ENCODE measurements around the gene BBX. TPM values are rescaled to one million over a fixed set of nuclear protein-coding genes. Genes with fewer than 3 reads are reported as not detected.
"Not testable (repeated sequence)": the region's sequence is repeated elsewhere in the genome, so short reads cannot be mapped to it uniquely, and the experiment has no call there.

Gene BBX
- total RNA-seq, 1 donor from 2014 or later, result 45.1 TPM

GRCh38 chr3:107824822-107825371 lies 302.1 kb downstream of the BBX start:
- Mint-ChIP-seq H3K36me3 (ENCODE audit: low read depth) (no peaks in the 10 kb centered on the region), H3K4me1 (ENCODE audit: low read depth) (no peaks in the 10 kb centered on the region), H3K27ac (no peak overlapping the region), H3K9me3 (no peaks in the 10 kb centered on the region), H3K27me3 (ENCODE audit: insufficient read depth) (peaks cover 3% of the 10 kb centered on the region), H3K4me3 (no peak overlapping the region)
- DNase-seq (ENCODE audit: low spot score), result no peak
- intact Hi-C loops (cut with micrococcal nuclease), result no loop called here

- peaks cover 3% of the 10 kb centered on the region for H3K27me3 Mint-ChIP-seq (ENCODE audit: insufficient read depth)
- no peaks in the 10 kb centered on the region for H3K36me3 Mint-ChIP-seq (ENCODE audit: low read depth)
- no peak overlapping the region for H3K4me3 Mint-ChIP-seq
- DNase-seq (ENCODE audit: low spot score), result no peak
- intact Hi-C loops (cut with micrococcal nuclease), result no loop called here
- no peaks in the 10 kb centered on the region for H3K9me3 Mint-ChIP-seq
- no peaks in the 10 kb centered on the region for H3K4me1 Mint-ChIP-seq (ENCODE audit: low read depth)
- H3K27ac Mint-ChIP-seq, result no peak overlapping the region
These were observed 302.8 kb downstream of the BBX start for GRCh38 chr3:107825556-107825955.

GRCh38 chr3:107826727-107827126 lies 304.0 kb downstream of the BBX start:
- no peak for DNase-seq (ENCODE audit: low spot score)
- Mint-ChIP-seq H3K27me3 (ENCODE audit: insufficient read depth) (peaks cover 3% of the 10 kb centered on the region), H3K36me3 (ENCODE audit: low read depth) (no peaks in the 10 kb centered on the region), H3K27ac (no peak overlapping the region), H3K9me3 (no peaks in the 10 kb centered on the region), H3K4me1 (ENCODE audit: low read depth) (no peaks in the 10 kb centered on the region), H3K4me3 (no peak overlapping the region)
- intact Hi-C loops (cut with micrococcal nuclease), result no loop called here

- no peak for DNase-seq (ENCODE audit: low spot score)
- Mint-ChIP-seq H3K9me3 (no peaks in the 10 kb centered on the region), H3K36me3 (ENCODE audit: low read depth) (no peaks in the 10 kb centered on the region), H3K27me3 (ENCODE audit: insufficient read depth) (peaks cover 1% of the 10 kb centered on the region), H3K4me1 (ENCODE audit: low read depth) (no peaks in the 10 kb centered on the region), H3K27ac (no peak overlapping the region), H3K4me3 (no peak overlapping the region)
- intact Hi-C loops (cut with micrococcal nuclease), result no loop called here
These were observed 306.4 kb downstream of the BBX start for GRCh38 chr3:107829185-107829584.

- intact Hi-C loops (cut with micrococcal nuclease), result no loop called here
- H3K27me3 Mint-ChIP-seq (ENCODE audit: insufficient read depth), result peaks cover 1% of the 10 kb centered on the region
These were observed 308.8 kb downstream of the BBX start for GRCh38 chr3:107831590-107831989.

GRCh38 chr3:107833043-107833442 lies 310.3 kb downstream of the BBX start:
- Mint-ChIP-seq H3K27ac (no peak overlapping the region), H3K4me3 (no peak overlapping the region), H3K27me3 (ENCODE audit: insufficient read depth) (no peaks in the 10 kb centered on the region), H3K4me1 (ENCODE audit: low read depth) (no peaks in the 10 kb centered on the region), H3K9me3 (no peaks in the 10 kb centered on the region), H3K36me3 (ENCODE audit: low read depth) (no peaks in the 10 kb centered on the region)
- DNase-seq (ENCODE audit: low spot score), result no peak
- intact Hi-C loops (cut with micrococcal nuclease), result no loop called here

More at GRCh38 chr3:107831590-107831989, 308.8 kb downstream of the BBX start:
- Mint-ChIP-seq H3K4me3 (no peak overlapping the region), H3K27ac (no peak overlapping the region), H3K4me1 (ENCODE audit: low read depth) (no peaks in the 10 kb centered on the region), H3K9me3 (no peaks in the 10 kb centered on the region), H3K36me3 (ENCODE audit: low read depth) (no peaks in the 10 kb centered on the region)
- DNase-seq (ENCODE audit: low spot score), result no peak

- Mint-ChIP-seq H3K4me1 (ENCODE audit: low read depth) (no peaks in the 10 kb centered on the region), H3K36me3 (ENCODE audit: low read depth) (no peaks in the 10 kb centered on the region), H3K9me3 (no peaks in the 10 kb centered on the region), H3K27ac (no peak overlapping the region), H3K4me3 (no peak overlapping the region), H3K27me3 (ENCODE audit: insufficient read depth) (no peaks in the 10 kb centered on the region)
- intact Hi-C loops (cut with micrococcal nuclease), result no loop called here
- no peak for DNase-seq (ENCODE audit: low spot score)
These were observed 311.1 kb downstream of the BBX start for GRCh38 chr3:107833722-107834416.

GRCh38 chr3:107835001-107835400 lies 312.2 kb downstream of the BBX start:
- intact Hi-C loops (cut with micrococcal nuclease); H3K4me1 Mint-ChIP-seq (ENCODE audit: low read depth); H3K27ac Mint-ChIP-seq; DNase-seq (ENCODE audit: low spot score); H3K9me3 Mint-ChIP-seq; H3K4me3 Mint-ChIP-seq; H3K36me3 Mint-ChIP-seq (ENCODE audit: low read depth); H3K27me3 Mint-ChIP-seq (ENCODE audit: insufficient read depth): not testable (repeated sequence)

GRCh38 chr3:107837895-107838612 lies 315.3 kb downstream of the BBX start:
- Mint-ChIP-seq H3K4me3 (no peak overlapping the region), H3K27ac (no peak overlapping the region), H3K27me3 (ENCODE audit: insufficient read depth) (peaks cover 2% of the 10 kb centered on the region), H3K36me3 (ENCODE audit: low read depth) (no peaks in the 10 kb centered on the region), H3K9me3 (no peaks in the 10 kb centered on the region), H3K4me1 (ENCODE audit: low read depth) (no peaks in the 10 kb centered on the region)
- DNase-seq (ENCODE audit: low spot score), result no peak
- intact Hi-C loops (cut with micrococcal nuclease), result no loop called here

- DNase-seq (ENCODE audit: low spot score), result no peak
- Mint-ChIP-seq H3K4me3 (no peak overlapping the region), H3K9me3 (no peaks in the 10 kb centered on the region), H3K4me1 (ENCODE audit: low read depth) (no peaks in the 10 kb centered on the region), H3K27me3 (ENCODE audit: insufficient read depth) (peaks cover 5% of the 10 kb centered on the region), H3K36me3 (ENCODE audit: low read depth) (no peaks in the 10 kb centered on the region), H3K27ac (no peak overlapping the region)
- intact Hi-C loops (cut with micrococcal nuclease), result loop anchor here (10.0 kb wide), 1 partner anchor 167 kb away; no protein-coding TSS in a partner anchor
These were observed 319.1 kb downstream of the BBX start for GRCh38 chr3:107841831-107842230.

- peaks cover 5% of the 10 kb centered on the region for H3K27me3 Mint-ChIP-seq (ENCODE audit: insufficient read depth)
- no peaks in the 10 kb centered on the region for H3K9me3 Mint-ChIP-seq
- no peaks in the 10 kb centered on the region for H3K4me1 Mint-ChIP-seq (ENCODE audit: low read depth)
- H3K27ac Mint-ChIP-seq, result no peak overlapping the region
- no peaks in the 10 kb centered on the region for H3K36me3 Mint-ChIP-seq (ENCODE audit: low read depth)
- no peak for DNase-seq (ENCODE audit: low spot score)
- no peak overlapping the region for H3K4me3 Mint-ChIP-seq
- intact Hi-C loops (cut with micrococcal nuclease), result loop anchor here (10.0 kb wide), 1 partner anchor 168 kb away; no protein-coding TSS in a partner anchor
These were observed 320.2 kb downstream of the BBX start for GRCh38 chr3:107842940-107843339.

- no peak for DNase-seq (ENCODE audit: low spot score)
- Mint-ChIP-seq H3K4me3 (no peak overlapping the region), H3K27me3 (ENCODE audit: insufficient read depth) (peaks cover 5% of the 10 kb centered on the region), H3K4me1 (ENCODE audit: low read depth) (no peaks in the 10 kb centered on the region), H3K9me3 (no peaks in the 10 kb centered on the region), H3K36me3 (ENCODE audit: low read depth) (no peaks in the 10 kb centered on the region), H3K27ac (no peak overlapping the region)
- intact Hi-C loops (cut with micrococcal nuclease), result loop anchor here (5.0 to 10.0 kb wide), 2 partner anchors 171 to 608 kb away; no protein-coding TSS in a partner anchor
These were observed 322.9 kb downstream of the BBX start for GRCh38 chr3:107845380-107846278.
